PC-9 (cell line): ENCODE results near the gene NBPF8.
A peak's percentile ranks its signal among the peaks of the same experiment; 100 is the strongest.
"Not testable (repeated sequence)": the region's sequence is repeated elsewhere in the genome, so short reads cannot be mapped to it uniquely, and the experiment has no call there.

Source experiments
- CTCF ChIP-seq: fragments of 200-600 bp; sonication (generic); conservative IDR thresholded peaks from 2 replicates; pipeline ENCODE4 v1.6.1; 2017; ENCODE audit warnings: mixed run types, antibody characterized with exemption, mild to moderate bottlenecking, moderate library complexity
- EZH2 ChIP-seq: fragments of 200-600 bp; sonication (generic); IDR thresholded peaks from 2 replicates; pipeline ENCODE4 v1.8.0; 2017; ENCODE audit warnings: antibody characterized with exemption, low read depth

- peak; percentile 36; the same call in 1 of the 2 replicates for TF ChIP-seq CTCF
- not testable (repeated sequence) for TF ChIP-seq EZH2
These were observed 34.3 kb downstream of the NBPF8 start for GRCh38 chr1:120449124-120449523.
